Activated naive CD4-positive, alpha-beta T cell treated with anti-CD3 and anti-CD28 coated beads, Interleukin-2, amount 10 ng/mL, durations not matched to agents 7 days and 5 days (primary cell): ENCODE measurements around the gene TBC1D17.

Experiments
- CTCF ChIA-PET: fragments of 350-600 bp; sonication (Branson Sonifier 250); formaldehyde crosslinking; loops from one replicate; lab custom pipeline; 2021; ENCODE audit warnings: antibody characterized with exemption; lab: Charles Lee
- DNase-seq: peaks from one replicate; pipeline ENCODE4 v3.0.0-alpha.2; 2020
- H3K27ac Mint-ChIP-seq: one replicate; pipeline ENCODE4 v1.8.0; 2021; ENCODE audit warnings: mild to moderate bottlenecking, moderate library complexity, mixed read lengths
- H3K27me3 Mint-ChIP-seq: one replicate; pipeline ENCODE4 v1.8.0; 2021; ENCODE audit warnings: mild to moderate bottlenecking, mixed read lengths
- H3K36me3 Mint-ChIP-seq: one replicate; pipeline ENCODE4 v1.8.0; 2021; ENCODE audit warnings: mixed read lengths
- H3K4me1 Mint-ChIP-seq: one replicate; pipeline ENCODE4 v1.8.0; 2021; ENCODE audit warnings: mixed read lengths
- H3K4me3 Mint-ChIP-seq: one replicate; pipeline ENCODE4 v1.8.0; 2021; ENCODE audit warnings: mild to moderate bottlenecking, moderate library complexity, mixed read lengths
- H3K9me3 Mint-ChIP-seq: one replicate; pipeline ENCODE4 v1.8.0; 2021; ENCODE audit warnings: mixed read lengths

The TBC1D17 gene

DNA sequence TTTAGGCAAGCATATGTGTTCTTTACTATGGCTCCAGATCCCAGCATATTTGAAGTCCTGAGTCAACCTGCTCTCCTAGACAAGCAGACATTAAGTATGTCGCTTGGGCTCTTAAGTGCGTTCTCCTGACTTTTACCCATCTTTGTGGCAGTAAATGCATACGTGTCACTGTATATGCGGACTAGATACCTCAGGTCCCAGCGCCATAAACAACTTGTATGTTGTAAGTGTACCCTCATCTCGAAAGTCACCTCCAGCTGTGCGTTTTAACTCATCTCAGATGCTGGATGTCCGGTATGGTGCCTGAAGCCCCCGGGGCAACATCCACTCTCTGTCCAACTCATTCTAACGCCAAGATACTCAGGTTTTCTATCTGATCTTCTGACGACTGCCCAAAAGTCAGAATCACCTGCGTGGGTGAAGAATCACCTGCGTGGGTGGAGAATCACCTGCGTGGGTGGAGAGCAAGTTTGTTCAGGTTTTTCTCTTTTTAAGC, 24.8 kb upstream of the TBC1D17 start:
- H3K27ac Mint-ChIP-seq = peak overlapping the region; percentile 84
- H3K36me3 Mint-ChIP-seq = peaks cover 23% of the 10 kb centered on the region
- no peak for DNase-seq
- peaks cover 18% of the 10 kb centered on the region for H3K27me3 Mint-ChIP-seq
- peaks cover 3% of the 10 kb centered on the region for H3K9me3 Mint-ChIP-seq
- CTCF ChIA-PET = no interaction called here
- peaks cover 38% of the 10 kb centered on the region for H3K4me1 Mint-ChIP-seq
- H3K4me3 Mint-ChIP-seq = peak overlapping the region; percentile 81

DNA sequence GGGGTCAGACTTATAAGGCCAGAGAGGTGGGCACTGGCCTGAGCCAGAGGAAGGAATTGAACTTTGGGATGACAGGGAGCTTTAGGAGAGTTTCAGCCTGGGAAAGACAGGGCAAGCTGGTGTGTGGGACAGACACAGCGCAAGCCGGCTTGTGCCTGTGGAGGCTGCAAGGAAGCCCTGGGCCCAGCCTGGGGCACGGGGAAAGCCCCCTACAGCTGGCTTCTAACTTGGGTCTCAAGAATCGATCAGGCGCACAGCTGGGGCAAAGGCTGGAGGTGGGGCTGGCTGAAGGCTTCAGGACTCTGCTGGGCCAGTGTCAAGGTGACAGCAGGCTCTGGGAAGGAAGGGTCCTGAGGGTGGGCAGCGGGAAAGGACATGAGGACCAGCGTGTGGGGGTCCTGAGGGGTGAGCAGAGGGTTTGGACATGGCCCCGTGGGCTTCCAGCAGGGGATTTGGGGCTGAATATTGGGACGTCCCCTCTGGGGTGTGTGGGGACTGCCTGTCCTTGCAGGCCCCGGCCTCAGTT, 23.6 kb upstream of the TBC1D17 start:
- Mint-ChIP-seq H3K4me1 (peaks cover 25% of the 10 kb centered on the region), H3K36me3 (peaks cover 22% of the 10 kb centered on the region), H3K27me3 (peaks cover 18% of the 10 kb centered on the region), H3K9me3 (peaks cover 3% of the 10 kb centered on the region), H3K4me3 (peak overlapping the region; percentile 41), H3K27ac (no peak overlapping the region)
- DNase-seq = no peak
- CTCF ChIA-PET = interaction anchor here (1.0 kb wide), 1 partner anchor 12 kb away, joined by 3 read pairs; no protein-coding TSS in a partner anchor

DNA sequence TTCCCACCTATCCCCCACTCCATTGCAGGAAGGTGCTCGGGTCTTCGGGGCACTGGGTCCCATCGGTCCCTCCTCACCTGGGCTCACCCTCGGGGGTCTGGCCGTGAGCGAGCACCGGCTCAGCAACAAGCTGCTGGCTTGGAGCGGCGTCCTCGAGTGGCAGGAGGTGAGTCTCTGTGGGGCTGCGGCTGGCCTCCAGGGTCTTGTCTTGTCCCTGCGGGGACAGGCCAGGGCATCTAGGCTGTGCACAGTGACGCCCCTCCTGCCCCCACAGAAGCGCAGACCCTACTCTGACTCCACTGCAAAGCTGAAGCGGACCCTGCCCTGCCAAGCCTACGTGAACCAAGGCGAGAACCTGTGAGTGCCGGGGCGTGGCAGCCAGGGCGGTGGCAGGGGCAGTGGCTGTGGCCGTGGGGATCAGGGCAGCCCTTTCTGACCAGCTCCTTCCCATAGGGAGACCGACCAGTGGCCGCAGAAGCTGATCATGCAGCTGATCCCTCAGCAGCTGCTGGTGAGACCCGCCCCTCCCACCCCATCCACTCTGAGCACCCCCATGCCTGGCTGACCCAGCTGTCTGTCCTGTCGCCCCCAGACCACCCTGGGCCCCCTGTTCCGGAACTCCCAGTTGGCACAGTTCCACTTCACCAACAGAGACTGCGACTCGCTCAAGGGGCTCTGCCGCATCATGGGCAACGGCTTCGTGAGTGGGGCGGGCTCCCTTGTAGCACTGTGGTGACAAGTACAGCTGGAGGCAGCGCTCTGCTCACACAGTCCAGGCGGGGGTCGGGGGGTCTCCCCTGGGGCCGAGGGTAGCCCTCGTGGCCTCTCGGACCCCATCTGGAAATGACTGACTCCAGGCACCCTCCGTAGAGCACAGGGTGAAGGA, 22.9 kb upstream of the TBC1D17 start:
- no peak overlapping the region for H3K27ac Mint-ChIP-seq
- no peaks in the 10 kb centered on the region for H3K9me3 Mint-ChIP-seq
- peaks cover 19% of the 10 kb centered on the region for H3K36me3 Mint-ChIP-seq
- H3K4me1 Mint-ChIP-seq = peaks cover 20% of the 10 kb centered on the region
- peaks cover 18% of the 10 kb centered on the region for H3K27me3 Mint-ChIP-seq
- H3K4me3 Mint-ChIP-seq = no peak overlapping the region
- CTCF ChIA-PET = interaction anchor here (1.0 kb wide), 1 partner anchor 12 kb away, joined by 3 read pairs; no protein-coding TSS in a partner anchor
- DNase-seq = no peak

DNA sequence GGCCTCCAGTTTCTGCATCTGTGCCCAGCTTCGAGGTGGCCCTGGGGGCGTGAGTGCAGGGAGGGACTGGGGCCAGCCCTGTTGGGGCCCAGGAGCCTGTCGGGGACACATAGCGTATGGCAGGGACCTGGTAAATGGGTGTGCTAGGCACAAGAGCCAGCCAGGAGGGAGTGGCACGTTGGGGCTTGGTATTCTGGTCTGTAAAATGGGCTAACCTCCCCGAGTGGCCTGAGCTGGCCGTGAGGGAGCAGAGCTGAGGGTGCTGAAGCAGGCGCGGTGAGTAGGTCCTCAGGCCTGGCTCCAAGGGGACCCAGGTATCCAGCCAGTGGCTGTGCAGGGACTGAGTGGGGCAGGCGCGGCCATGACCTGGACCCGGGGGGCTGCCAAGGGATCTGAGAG, 22.2 kb upstream of the TBC1D17 start:
- H3K4me3 Mint-ChIP-seq = no peak overlapping the region
- peaks cover 22% of the 10 kb centered on the region for H3K36me3 Mint-ChIP-seq
- H3K9me3 Mint-ChIP-seq = no peaks in the 10 kb centered on the region
- H3K4me1 Mint-ChIP-seq = peaks cover 14% of the 10 kb centered on the region
- DNase-seq = no peak
- peaks cover 18% of the 10 kb centered on the region for H3K27me3 Mint-ChIP-seq
- H3K27ac Mint-ChIP-seq = no peak overlapping the region
- CTCF ChIA-PET = no interaction called here

DNA sequence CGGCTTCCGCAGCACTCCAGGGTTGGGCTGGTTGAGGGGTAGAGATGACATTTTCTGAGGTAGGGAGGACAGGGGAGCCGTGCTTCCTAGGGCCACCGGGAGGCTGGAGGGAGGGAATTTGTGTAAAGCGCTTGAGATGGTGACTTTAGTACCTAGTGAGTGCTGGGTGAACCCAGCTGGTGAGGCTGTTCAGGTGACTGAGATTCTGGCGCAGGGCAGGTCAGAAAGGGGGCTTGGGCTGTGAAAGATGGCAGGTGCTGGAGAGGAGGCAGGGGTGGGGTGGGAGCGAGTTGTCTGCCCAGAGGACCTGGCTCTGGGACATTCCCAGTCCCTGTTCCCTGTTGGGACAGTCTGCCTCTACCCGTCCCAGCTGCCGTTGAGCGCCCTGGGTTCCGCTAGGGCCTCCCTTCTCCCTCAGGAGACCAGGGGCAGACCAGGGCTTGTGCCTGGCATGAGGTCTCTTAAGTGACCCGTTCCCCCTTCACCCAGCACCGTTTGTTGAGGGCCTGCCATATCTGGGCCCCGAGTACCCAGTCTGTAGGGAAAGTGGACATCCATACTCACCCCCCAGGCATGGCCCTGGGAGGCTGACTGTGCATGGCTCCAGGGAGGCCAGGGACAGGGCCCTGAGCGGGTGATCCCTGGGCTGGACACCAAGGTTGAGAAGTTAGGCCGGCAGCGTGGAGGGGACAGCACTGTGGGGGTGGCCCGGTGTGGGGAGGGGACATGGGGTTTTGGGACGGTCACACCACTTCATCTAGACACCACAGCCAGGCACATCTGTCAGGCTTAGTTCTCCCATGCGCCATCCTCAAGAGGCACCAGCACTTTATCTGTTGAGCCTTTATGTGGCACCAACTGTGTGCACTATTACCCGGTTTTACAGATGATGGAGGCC, 21.6 kb upstream of the TBC1D17 start:
- Mint-ChIP-seq H3K9me3 (no peaks in the 10 kb centered on the region), H3K36me3 (peaks cover 26% of the 10 kb centered on the region), H3K27ac (no peak overlapping the region), H3K4me1 (peaks cover 14% of the 10 kb centered on the region), H3K27me3 (peaks cover 18% of the 10 kb centered on the region), H3K4me3 (no peak overlapping the region)
- CTCF ChIA-PET = no interaction called here
- no peak for DNase-seq

DNA sequence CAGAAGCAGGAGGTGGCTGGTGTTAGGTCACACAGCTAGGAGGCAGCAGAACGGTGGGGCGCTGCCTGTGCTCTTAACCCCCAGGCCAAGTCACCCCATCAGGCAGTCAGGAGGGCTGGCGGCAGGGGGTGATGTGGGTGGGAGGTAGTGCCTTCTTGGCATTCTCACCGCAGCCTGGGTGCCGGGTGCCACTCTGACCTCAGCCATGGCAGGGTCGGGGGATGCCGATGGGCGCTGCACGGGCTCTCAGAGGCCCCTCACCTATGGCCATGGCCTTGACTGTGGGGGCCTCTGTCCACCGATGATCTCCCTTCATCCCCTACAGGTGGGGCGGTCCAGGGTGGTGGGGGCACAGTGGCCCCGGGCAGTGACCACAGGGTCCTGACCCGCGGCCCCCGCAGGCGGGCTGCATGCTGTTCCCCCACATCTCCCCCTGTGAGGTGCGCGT, 20.9 kb upstream of the TBC1D17 start:
- H3K27me3 Mint-ChIP-seq = peaks cover 18% of the 10 kb centered on the region
- no peak for DNase-seq
- peaks cover 14% of the 10 kb centered on the region for H3K4me1 Mint-ChIP-seq
- no peaks in the 10 kb centered on the region for H3K9me3 Mint-ChIP-seq
- no peak overlapping the region for H3K4me3 Mint-ChIP-seq
- H3K36me3 Mint-ChIP-seq = peaks cover 28% of the 10 kb centered on the region
- H3K27ac Mint-ChIP-seq = no peak overlapping the region
- CTCF ChIA-PET = no interaction called here

DNA sequence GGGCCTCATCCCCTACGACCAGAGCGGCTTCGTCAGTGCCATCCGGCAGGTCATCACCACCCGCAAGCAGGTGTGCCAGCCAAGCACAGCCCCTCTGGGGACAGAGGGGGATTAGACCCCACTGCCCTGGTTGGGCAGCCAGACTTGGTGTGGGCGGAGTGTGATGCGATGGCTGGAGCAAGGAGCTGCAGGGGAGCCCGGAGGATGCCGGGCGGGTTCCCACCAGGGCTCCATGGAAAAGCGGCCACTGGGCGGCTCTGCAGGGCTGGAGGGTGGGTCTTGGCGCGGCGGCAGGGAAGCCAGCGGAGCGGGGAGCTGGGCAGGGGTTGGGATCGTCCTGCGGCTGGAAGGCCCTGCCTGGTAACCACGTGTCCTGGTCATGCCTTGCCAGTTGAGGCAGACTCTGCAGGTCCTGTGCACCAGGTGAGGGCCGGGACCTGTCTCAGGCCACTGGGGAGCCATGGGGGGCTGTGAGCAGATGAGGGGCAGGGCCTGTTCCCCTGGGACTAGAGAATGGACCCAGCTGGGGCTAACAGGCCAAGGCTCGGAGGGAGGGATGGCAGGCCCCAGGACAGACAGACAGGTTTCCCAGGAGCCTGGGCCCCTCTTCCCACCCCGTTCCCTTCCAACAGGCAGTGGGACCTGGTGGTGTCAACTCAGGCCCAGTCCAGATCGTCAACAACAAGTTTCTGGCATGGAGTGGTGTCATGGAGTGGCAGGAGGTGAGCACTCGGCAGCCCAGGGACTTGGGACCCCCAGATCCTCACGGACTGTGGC, 20.3 kb upstream of the TBC1D17 start:
- CTCF ChIA-PET = no interaction called here
- H3K4me3 Mint-ChIP-seq = no peak overlapping the region
- no peaks in the 10 kb centered on the region for H3K9me3 Mint-ChIP-seq
- H3K27me3 Mint-ChIP-seq = peaks cover 12% of the 10 kb centered on the region
- H3K36me3 Mint-ChIP-seq = peaks cover 28% of the 10 kb centered on the region
- no peak overlapping the region for H3K27ac Mint-ChIP-seq
- H3K4me1 Mint-ChIP-seq = peaks cover 10% of the 10 kb centered on the region
- DNase-seq = no peak

DNA sequence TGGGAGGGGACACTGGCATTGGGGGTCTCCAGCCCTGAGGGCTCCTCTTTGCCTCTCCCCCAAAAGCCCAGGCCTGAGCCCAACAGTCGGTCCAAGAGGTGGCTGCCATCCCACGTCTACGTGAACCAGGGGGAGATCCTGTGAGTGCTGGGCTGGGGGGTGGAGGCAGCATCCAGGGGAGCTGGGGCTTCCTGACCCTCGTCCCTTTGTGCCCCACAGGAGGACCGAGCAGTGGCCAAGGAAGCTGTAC, 19.7 kb upstream of the TBC1D17 start:
- CTCF ChIA-PET = no interaction called here
- Mint-ChIP-seq H3K36me3 (peaks cover 23% of the 10 kb centered on the region), H3K9me3 (no peaks in the 10 kb centered on the region), H3K27ac (no peak overlapping the region), H3K4me3 (no peak overlapping the region), H3K4me1 (peaks cover 4% of the 10 kb centered on the region), H3K27me3 (peaks cover 7% of the 10 kb centered on the region)
- no peak for DNase-seq

DNA sequence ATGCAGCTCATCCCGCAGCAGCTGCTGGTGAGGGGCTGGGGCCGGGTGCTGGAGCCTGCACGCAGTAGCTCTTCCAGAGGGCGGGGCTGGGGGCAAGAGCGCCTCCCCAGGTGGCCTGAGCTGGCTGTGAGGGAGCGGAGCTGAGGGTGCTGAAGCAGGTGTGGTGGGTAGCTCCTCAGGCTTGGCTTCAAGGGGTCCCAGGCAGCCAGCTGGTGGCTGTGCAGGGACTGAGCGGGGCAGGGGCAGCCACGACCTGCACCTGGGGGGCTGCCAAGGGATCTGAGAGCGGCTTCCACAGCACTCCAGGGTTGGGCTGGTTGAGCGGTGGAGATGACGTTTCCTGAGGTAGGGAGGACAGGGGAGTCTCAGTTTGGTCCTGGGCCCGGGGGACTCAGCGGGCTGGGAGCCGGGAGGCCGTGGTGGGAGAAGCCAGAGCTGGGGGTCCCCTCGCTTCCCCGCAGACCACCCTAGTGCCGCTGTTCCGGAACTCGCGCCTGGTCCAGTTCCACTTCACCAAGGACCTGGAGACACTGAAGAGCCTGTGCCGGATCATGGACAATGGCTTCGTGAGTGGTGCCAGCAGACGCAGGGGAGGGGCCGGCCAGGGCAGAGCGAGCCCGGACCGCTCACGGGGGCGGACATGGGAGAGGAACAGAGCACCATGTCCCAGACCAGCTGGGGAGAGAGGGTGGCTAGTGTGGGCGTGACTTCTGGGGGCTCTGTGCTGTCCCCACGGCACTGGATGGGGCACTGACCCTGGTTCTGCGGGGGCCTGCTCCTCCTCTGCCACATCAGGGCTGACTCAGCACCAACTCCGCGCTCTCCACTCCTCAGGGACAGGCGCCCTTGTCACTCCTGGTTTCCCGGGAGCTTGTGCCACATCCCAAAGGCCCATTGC, 19.2 kb upstream of the TBC1D17 start:
- CTCF ChIA-PET = no interaction called here
- H3K36me3 Mint-ChIP-seq = peaks cover 26% of the 10 kb centered on the region

DNA sequence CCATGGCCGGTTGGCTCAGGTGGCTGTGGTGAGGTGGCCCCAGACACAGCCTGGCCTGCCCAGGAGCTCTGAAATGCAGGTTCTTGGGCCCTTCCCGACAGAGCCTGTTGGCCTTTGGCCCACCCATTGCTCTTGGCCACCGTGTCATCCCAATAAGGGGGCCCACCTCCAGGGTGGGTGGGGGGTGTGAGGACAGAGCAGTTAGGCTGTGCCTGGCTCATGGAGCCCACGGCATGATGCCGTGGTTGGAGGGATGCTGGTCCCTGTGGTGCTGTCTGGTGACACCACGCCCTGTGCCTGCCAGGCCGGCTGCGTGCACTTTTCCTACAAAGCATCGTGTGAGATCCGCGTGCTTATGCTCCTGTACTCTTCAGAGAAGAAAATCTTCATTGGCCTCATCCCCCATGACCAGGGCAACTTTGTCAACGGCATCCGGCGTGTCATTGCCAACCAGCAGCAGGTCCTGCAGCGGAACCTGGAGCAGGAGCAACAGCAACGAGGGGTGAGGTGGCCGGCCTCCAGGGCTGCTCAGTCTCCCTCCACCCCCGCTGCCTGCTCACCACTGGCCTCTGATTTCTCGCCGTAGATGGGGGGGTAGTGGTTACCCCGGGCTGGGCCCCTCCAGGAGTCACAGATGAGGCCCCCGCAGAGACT, 17.7 kb upstream of the TBC1D17 start:
- peaks cover 12% of the 10 kb centered on the region for H3K4me1 Mint-ChIP-seq
- H3K27me3 Mint-ChIP-seq = no peaks in the 10 kb centered on the region
- H3K4me3 Mint-ChIP-seq = no peak overlapping the region
- DNase-seq = no peak
- CTCF ChIA-PET = no interaction called here
- peaks cover 39% of the 10 kb centered on the region for H3K36me3 Mint-ChIP-seq
- H3K9me3 Mint-ChIP-seq = no peaks in the 10 kb centered on the region
- no peak overlapping the region for H3K27ac Mint-ChIP-seq

More for the DNA sequence above, 19.2 kb upstream of the TBC1D17 start:
- Mint-ChIP-seq H3K27me3 (peaks cover 5% of the 10 kb centered on the region), H3K4me1 (peaks cover 5% of the 10 kb centered on the region), H3K9me3 (no peaks in the 10 kb centered on the region), H3K4me3 (no peak overlapping the region), H3K27ac (no peak overlapping the region)
- DNase-seq = no peak

DNA sequence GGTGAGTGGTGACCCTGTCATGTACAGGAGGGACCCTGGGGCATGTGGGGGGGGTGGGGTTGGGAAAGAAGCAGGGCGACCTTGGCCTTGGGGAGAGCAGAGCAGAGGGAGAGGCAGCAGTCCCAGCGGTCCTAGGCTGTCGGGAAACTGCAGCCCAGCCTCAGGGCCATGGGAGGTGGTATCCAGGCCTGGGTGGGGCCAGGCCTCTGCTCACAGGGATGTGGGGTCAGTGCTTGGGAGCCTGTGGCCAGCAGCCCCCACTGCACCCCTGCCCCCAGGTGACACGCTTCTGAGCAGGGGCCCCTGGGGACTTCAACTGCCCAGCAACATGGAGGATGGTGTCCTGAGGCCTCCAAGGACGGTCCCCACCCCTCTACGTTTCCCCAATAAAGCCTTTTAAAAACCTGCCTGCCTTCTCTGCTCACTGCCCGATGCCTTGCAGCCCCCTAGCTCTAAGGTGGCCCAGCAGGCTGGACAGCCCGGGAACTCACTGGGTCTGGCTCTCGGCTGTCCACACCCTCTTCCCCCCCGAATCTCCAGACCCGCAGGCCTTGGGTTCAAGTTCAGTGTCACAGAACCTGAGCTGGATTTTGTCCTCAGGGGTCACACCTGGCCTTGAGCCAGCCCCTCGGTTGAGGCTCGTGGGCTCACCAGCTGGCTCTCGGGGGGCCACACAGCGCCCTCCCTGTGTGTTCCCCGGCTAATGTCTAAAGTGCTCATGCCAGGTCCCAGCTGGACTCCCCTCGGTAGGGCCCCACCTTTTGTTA, 17.0 kb upstream of the TBC1D17 start:
- Mint-ChIP-seq H3K9me3 (no peaks in the 10 kb centered on the region), H3K36me3 (peaks cover 41% of the 10 kb centered on the region)

DNA sequence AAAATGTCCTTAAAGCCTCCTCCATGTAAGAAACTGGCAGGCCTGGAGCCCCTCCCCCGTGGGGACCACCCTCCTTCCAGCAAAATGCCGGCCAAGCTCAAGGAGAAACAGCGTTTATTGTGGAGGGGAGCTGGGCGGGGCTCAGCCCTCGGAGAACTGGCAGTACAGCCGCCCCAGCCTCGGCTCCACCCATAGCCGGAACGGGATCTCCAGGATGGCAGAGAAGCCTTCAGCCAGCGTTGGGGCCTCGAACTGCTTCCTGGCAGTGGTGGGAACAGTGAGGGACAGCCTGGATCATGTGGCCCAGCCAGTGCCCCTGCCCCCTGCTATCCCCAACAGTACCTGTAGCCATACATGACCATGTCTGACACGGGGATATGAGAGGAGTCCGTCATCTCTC, 16.4 kb upstream of the TBC1D17 start:
- Mint-ChIP-seq H3K27me3 (no peaks in the 10 kb centered on the region), H3K27ac (no peak overlapping the region), H3K9me3 (no peaks in the 10 kb centered on the region), H3K36me3 (peaks cover 41% of the 10 kb centered on the region), H3K4me1 (peaks cover 25% of the 10 kb centered on the region), H3K4me3 (no peak overlapping the region)
- CTCF ChIA-PET = interaction anchor here (1.0 kb wide), 1 partner anchor 9 kb away, joined by 3 read pairs; no protein-coding TSS in a partner anchor
- no peak for DNase-seq

More for the DNA sequence above, 17.0 kb upstream of the TBC1D17 start:
- H3K4me1 Mint-ChIP-seq = peaks cover 19% of the 10 kb centered on the region
- no peak for DNase-seq
- no peaks in the 10 kb centered on the region for H3K27me3 Mint-ChIP-seq
- no peak overlapping the region for H3K4me3 Mint-ChIP-seq
- peak overlapping the region; percentile 28 for H3K27ac Mint-ChIP-seq
- CTCF ChIA-PET = interaction anchor here (1.0 kb wide), 1 partner anchor 9 kb away, joined by 3 read pairs; no protein-coding TSS in a partner anchor
